Measurements from ENCODE around the gene SPRYD4.

The SPRYD4 gene

GRCh38 chr12:56468216-56469006, at the start of gene SPRYD4:
TSS of gene SPRYD4 (plus strand) at chr12:56468578. CDS start at chr12:56468592, 14 bp downstream.
- TF ChIP-seq, protein P1, sequence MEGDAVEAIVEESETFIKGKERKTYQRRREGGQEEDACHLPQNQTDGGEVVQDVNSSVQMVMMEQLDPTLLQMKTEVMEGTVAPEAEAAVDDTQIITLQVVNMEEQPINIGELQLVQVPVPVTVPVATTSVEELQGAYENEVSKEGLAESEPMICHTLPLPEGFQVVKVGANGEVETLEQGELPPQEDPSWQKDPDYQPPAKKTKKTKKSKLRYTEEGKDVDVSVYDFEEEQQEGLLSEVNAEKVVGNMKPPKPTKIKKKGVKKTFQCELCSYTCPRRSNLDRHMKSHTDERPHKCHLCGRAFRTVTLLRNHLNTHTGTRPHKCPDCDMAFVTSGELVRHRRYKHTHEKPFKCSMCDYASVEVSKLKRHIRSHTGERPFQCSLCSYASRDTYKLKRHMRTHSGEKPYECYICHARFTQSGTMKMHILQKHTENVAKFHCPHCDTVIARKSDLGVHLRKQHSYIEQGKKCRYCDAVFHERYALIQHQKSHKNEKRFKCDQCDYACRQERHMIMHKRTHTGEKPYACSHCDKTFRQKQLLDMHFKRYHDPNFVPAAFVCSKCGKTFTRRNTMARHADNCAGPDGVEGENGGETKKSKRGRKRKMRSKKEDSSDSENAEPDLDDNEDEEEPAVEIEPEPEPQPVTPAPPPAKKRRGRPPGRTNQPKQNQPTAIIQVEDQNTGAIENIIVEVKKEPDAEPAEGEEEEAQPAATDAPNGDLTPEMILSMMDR (IDR thresholded peaks at IDR 0.05; ENCODE audit: control insufficient read depth, insufficient read depth, low read depth, low read length, missing control alignments) = peak; percentile 16
- DNase-seq (ENCODE audit: low read depth) = peak; percentile 46
- H3K4me3 ChIP-seq (ENCODE audit: control insufficient read depth, low read depth, low read length) = peak within 1 kb of the TSS; percentile 85

GRCh38 chr12:56420411-56420810, 48.0 kb upstream of the SPRYD4 start:
- no peak for DNase-seq (ENCODE audit: low read depth)
- no peak overlapping the region for H3K4me3 ChIP-seq (ENCODE audit: control insufficient read depth, low read depth, low read length)
- TF ChIP-seq, protein P1 (IDR thresholded peaks at IDR 0.05; ENCODE audit: control insufficient read depth, insufficient read depth, low read depth, low read length, missing control alignments) = no peak

DNA sequence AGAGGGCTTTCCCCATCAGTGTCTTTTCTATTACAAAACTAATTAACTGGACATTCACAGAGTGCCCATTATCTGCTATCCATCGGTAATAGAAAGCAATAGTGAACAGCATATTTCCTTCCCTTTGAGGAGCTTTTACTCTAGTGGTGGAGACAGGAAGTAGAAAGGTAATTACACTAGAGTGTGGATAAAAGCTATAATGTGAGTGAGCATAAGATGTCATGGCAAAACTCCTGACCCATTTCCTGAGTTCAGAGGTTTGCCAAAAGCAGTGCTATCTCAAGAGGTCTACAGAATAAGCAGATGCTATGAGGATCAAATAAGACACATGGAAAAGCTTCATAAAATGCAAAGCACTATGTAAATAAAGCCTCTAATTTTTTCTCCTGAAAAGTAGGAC, 43.2 kb upstream of the SPRYD4 start:
- DNase-seq (ENCODE audit: low read depth) = no peak
- no peak overlapping the region for H3K4me3 ChIP-seq (ENCODE audit: control insufficient read depth, low read depth, low read length)
- TF ChIP-seq, protein P1 (IDR thresholded peaks at IDR 0.05; ENCODE audit: control insufficient read depth, insufficient read depth, low read depth, low read length, missing control alignments) = no peak

DNA sequence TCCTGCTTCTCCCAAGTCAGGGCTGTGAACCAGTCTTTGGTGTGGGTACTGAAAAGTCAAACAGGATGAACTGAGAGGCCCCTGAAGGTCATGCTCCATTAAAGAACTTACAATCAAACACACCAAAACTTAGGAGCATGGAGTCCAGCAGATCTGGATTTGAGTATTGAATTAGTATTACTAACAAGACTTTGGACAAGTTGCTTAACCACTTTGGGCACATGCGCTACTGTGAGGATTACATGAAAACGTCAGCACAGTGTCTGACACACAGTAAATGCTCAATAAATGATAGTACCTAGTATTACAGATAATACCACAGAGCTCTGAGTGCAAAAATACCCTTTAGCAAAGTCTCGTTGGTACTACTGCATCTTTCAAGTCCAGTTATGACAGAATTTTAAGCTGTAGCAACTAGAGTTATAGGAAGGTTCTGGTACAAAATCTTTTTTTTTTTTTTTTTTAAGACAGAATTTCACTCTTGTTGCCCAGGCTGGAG, 42.4 kb upstream of the SPRYD4 start:
- TF ChIP-seq, protein P1 (IDR thresholded peaks at IDR 0.05; ENCODE audit: control insufficient read depth, insufficient read depth, low read depth, low read length, missing control alignments) = no peak
- H3K4me3 ChIP-seq (ENCODE audit: control insufficient read depth, low read depth, low read length) = no peak overlapping the region
- no peak for DNase-seq (ENCODE audit: low read depth)

DNA sequence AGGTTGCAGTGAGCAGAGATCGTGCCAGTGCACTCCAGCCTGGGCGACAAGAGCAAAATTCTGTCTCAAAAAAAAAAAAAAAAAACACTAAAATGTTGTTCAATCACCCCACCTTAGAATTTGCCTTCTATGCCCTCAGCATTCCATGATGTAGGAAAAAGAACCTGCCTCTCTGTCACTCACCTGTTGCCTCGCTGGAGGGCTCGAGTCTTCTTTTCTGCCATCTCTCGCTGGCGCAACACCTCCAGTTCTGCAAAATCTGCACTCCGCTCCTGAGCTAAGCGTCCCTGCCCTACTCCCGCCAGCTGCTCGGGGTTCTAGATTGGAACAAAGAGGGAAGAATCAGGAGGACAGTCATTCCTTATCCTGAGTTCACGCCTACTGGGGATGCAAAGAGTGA, 37.1 kb upstream of the SPRYD4 start:
- no peak for DNase-seq (ENCODE audit: low read depth)
- TF ChIP-seq, protein P1 (IDR thresholded peaks at IDR 0.05; ENCODE audit: control insufficient read depth, insufficient read depth, low read depth, low read length, missing control alignments) = no peak
- no peak overlapping the region for H3K4me3 ChIP-seq (ENCODE audit: control insufficient read depth, low read depth, low read length)

GRCh38 chr12:56431850-56432249, 36.5 kb upstream of the SPRYD4 start:
- H3K4me3 ChIP-seq (ENCODE audit: control insufficient read depth, low read depth, low read length) = no peak overlapping the region
- TF ChIP-seq, protein P1 (IDR thresholded peaks at IDR 0.05; ENCODE audit: control insufficient read depth, insufficient read depth, low read depth, low read length, missing control alignments) = no peak
- DNase-seq (ENCODE audit: low read depth) = no peak

Data from AG09309 (cell line).